Tibial nerve (tissue), 4 donors: Measurements from ENCODE around the gene VPS13D. TPM values are rescaled to one million over a fixed set of nuclear protein-coding genes. Genes with fewer than 3 reads are reported as not detected.
A peak's percentile ranks its signal among the peaks of the same experiment; 100 is the strongest.

ENCODE experiments used
- DNase-seq, 2 donors: peaks; one replicate each; pipeline ENCODE4 v3.0.0-alpha.2; 2019; ENCODE audit warnings: low spot score in 2 of 2
- H3K27ac ChIP-seq, 4 donors: fragments of 200-600 bp; sonication (generic) in 3 of 4; one replicate each; pipeline ENCODE4 v1.5.1; 2017 to 2019; ENCODE audit warnings: mild to moderate bottlenecking in 1 of 4
- H3K27me3 ChIP-seq, 2 donors: fragments of 200-600 bp; sonication (generic) in 1 of 2; one replicate each; pipeline versions ENCODE4 v1.5.1 to v1.6.0; 2017 to 2019
- H3K36me3 ChIP-seq, 3 donors: fragments of 200-600 bp; sonication (generic); one replicate each; pipeline ENCODE4 v1.5.1; 2018 to 2019
- H3K4me1 ChIP-seq, 4 donors: fragments of 200-600 bp; sonication (generic) in 3 of 4; one replicate each; pipeline ENCODE4 v1.5.1; 2017 to 2019
- H3K4me3 ChIP-seq, 4 donors: fragments of 200-600 bp; sonication (generic) in 3 of 4; one replicate each; pipeline ENCODE4 v1.5.1; 2017 to 2019; ENCODE audit warnings: mild to moderate bottlenecking in 1 of 4, moderate library complexity in 1 of 4
- H3K9me3 ChIP-seq, 4 donors: fragments of 200-600 bp; sonication (generic) in 3 of 4; one replicate each; pipeline ENCODE4 v1.5.1; 2017 to 2019
- EP300 ChIP-seq, 2 donors: sonication (generic); formaldehyde crosslinking; IDR thresholded peaks; one replicate each; pipeline ENCODE4 v1.6.1; 2017; ENCODE audit warnings: antibody characterized with exemption in 2 of 2, mild to moderate bottlenecking in 1 of 2
- POLR2A ChIP-seq, 2 donors: fragments of 450-650 bp; IDR thresholded peaks; one replicate each; pipeline ENCODE4 v1.6.1; 2017; ENCODE audit warnings: antibody characterized with exemption in 2 of 2, mild to moderate bottlenecking in 2 of 2, moderate library complexity in 2 of 2
- WGBS, 2 donors: methylation state at CpG; one replicate each; pipeline ENCODE4 v1.1.5; 2018; 5-methylcytosine and 5-hydroxymethylcytosine counted together
- total RNA-seq, 4 donors: library from RNA; depleted of rRNA; stranded (reverse); fragments of >200 nt; gene quantifications; one replicate each; pipeline ENCODE4 v1.1.0, GENCODE V29; 2016
- TF ChIP-seq, protein P1 (sequence below), 5 experiments: fragments of 200-600 bp in 3 of 5; fragments of 450-650 bp in 2 of 5; sonication (generic) in 3 of 5; IDR thresholded peaks; one replicate each; pipeline ENCODE4 v1.5.1; 2016 to 2019; ENCODE audit warnings: antibody characterized with exemption in 5 of 5, mild to moderate bottlenecking in 3 of 5, moderate library complexity in 2 of 5

The VPS13D gene
- total RNA-seq, 4 donors from 2014 or later = 99.2 to 132 (median 110) TPM

DNA sequence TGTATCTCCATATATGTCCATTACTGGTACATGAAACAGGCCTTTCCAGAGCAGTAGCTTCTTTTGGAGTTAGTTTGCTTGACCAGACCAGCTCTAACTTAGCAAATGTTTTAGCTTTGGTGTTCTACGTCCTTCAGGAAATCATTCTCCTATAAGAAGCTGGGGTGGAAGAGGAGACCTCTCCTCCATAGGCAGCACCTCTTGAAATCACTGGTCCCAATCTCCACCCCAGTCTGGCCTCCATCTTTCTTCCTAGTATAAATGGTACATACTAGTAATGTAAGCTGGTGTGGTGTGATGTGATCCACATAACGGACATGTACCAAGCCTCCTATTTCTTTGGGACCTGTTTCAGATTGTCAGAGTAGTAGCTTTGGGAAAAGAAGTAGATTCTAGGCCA, 216.8 kb downstream of the VPS13D start:
- TF ChIP-seq POLR2A (IDR thresholded peaks at IDR 0.05) (no peak), EP300 (IDR thresholded peaks at IDR 0.05) (no peak)
- TF ChIP-seq, protein P1, sequence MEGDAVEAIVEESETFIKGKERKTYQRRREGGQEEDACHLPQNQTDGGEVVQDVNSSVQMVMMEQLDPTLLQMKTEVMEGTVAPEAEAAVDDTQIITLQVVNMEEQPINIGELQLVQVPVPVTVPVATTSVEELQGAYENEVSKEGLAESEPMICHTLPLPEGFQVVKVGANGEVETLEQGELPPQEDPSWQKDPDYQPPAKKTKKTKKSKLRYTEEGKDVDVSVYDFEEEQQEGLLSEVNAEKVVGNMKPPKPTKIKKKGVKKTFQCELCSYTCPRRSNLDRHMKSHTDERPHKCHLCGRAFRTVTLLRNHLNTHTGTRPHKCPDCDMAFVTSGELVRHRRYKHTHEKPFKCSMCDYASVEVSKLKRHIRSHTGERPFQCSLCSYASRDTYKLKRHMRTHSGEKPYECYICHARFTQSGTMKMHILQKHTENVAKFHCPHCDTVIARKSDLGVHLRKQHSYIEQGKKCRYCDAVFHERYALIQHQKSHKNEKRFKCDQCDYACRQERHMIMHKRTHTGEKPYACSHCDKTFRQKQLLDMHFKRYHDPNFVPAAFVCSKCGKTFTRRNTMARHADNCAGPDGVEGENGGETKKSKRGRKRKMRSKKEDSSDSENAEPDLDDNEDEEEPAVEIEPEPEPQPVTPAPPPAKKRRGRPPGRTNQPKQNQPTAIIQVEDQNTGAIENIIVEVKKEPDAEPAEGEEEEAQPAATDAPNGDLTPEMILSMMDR (IDR thresholded peaks at IDR 0.05) = no peak
- no peak for DNase-seq
- H3K4me3 ChIP-seq = no peak overlapping the region
- H3K27ac ChIP-seq = peak overlapping the region in 3 of 4 donors; percentile 65 to 89 (median 87)
- no peaks in the 10 kb centered on the region for H3K36me3 ChIP-seq
- H3K27me3 ChIP-seq = no peaks in the 10 kb centered on the region
- WGBS, 2 donors = 89 to 94% methylated on average over 2 of the region's 2 CpGs
- no peaks in the 10 kb centered on the region for H3K9me3 ChIP-seq
- H3K4me1 ChIP-seq = peaks cover 7 to 70% (median 46%) of the 10 kb centered on the region in 4 donors

DNA sequence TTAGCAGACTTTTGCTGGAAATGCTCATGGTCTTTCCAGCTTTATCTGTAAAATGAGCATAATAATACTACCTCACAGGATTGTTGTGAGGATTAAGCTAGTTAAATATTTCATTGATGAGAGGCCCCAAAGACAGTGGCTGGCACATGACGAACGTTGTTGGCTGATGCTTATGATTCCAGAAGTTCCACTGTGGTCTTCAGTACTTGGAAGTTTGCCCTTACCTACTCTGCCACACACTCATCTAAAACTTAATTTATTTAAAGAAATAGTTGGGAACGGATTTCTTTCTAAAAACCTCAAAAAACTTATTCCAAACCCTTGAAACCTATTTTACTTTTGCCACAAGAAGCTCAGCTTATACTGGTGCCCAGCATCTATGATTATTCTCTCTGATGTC, 217.5 kb downstream of the VPS13D start:
- H3K27me3 ChIP-seq = no peaks in the 10 kb centered on the region
- no peak overlapping the region for H3K4me3 ChIP-seq
- H3K9me3 ChIP-seq = no peaks in the 10 kb centered on the region
- TF ChIP-seq EP300 (IDR thresholded peaks at IDR 0.05) (no peak), POLR2A (IDR thresholded peaks at IDR 0.05) (no peak)
- TF ChIP-seq, protein P1 (IDR thresholded peaks at IDR 0.05) = no peak
- peaks cover 7 to 77% (median 50%) of the 10 kb centered on the region in 4 donors for H3K4me1 ChIP-seq
- 19 to 25% methylated on average over 3 of the region's 3 CpGs for WGBS, 2 donors
- DNase-seq = no peak
- peak overlapping the region; percentile 65 to 89 (median 79) for H3K27ac ChIP-seq
- H3K36me3 ChIP-seq = no peaks in the 10 kb centered on the region

DNA sequence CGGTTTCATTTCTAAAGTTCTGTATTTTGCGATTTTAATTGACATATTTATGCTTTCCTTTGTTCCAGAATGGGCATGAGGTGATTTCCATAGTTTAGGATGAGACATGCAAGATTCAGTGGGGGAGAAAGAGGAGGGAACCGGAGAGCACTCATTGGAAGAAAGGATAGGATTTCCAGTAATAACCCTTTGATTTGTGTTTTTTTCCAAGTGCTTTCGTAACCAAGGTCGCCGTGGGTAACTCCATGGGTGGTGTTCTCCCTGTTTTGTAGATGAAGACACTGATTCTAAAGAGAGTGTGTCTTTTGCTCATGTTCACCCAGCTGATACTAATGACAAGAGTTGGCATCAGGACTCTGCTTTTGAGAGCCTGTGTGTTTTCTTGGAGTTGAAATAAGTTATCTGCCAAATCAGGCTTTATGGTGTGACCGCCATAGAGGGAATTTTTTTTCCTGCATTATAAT, 218.1 kb downstream of the VPS13D start:
- WGBS, 2 donors = 43 to 46% methylated on average over 7 of the region's 7 CpGs
- Histone ChIP-seq H3K4me1 (peaks cover 7 to 83% (median 52%) of the 10 kb centered on the region in 4 donors), H3K36me3 (no peaks in the 10 kb centered on the region), H3K27ac (peak overlapping the region; percentile 65 to 89 (median 79)), H3K9me3 (no peaks in the 10 kb centered on the region), H3K4me3 (no peak overlapping the region), H3K27me3 (no peaks in the 10 kb centered on the region)
- TF ChIP-seq EP300 (IDR thresholded peaks at IDR 0.05) (peak in 1 of 2 donors; percentile 85), POLR2A (IDR thresholded peaks at IDR 0.05) (no peak)
- DNase-seq = peak in 1 of 2 donors; percentile 54

DNA sequence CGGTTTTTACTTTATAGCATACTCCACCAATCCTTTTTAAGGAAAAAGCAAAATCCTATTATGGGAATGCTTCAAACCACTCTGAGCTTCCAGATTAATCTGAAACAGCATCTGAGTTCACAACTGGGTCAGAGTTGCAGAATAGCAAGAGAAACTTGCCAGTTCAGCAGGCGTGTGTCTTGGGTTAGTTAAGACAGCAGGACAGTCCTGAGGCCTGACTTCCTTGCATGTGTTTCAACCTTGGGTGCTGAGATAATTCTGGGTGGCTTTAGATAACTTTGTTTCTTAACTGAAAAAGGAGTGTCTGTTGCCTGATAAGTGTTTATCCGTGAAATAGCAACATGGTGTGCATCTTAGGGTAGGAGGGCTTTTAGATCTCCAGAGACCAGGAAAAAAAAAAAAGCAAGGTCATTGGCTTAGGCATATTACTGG, 218.9 kb downstream of the VPS13D start:
- 28% methylated on average over 3 of the region's 3 CpGs for WGBS, 2 donors

DNA sequence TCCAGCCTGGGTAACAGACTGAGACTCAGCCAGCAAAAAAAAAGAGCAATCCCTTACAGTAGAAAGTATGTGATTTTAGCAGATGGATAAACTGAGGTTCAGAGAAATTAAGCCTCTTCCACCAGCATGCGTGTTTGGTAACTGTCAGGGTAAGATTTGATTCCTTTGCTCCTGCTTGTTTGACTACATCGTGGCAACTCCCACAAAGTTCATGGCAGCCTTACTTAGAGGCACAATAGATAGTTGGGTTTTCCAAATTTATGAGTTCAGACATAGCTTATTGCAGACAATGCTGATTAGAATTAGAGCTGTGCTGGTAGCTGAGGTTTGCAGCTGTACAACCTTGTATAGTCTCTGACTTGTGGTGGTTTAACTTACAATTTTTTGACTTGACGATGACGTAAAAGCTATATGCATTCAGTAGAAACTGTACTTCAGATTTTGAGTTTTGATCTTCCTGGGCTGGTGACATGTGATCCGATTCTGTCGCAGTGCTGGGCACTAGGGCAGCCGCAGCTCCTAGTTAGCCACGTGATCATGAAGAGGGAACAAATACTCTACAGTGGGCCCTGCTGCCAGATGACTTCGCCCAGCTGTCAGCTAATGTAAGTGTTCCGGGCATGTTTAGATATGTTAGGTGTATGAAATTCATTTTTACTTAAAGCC, 220.4 kb downstream of the VPS13D start:
- H3K27me3 ChIP-seq = no peaks in the 10 kb centered on the region
- no peaks in the 10 kb centered on the region for H3K9me3 ChIP-seq
- 56 to 60% methylated on average over 10 of the region's 10 CpGs for WGBS, 2 donors
- no peak for DNase-seq
- H3K36me3 ChIP-seq = no peaks in the 10 kb centered on the region
- H3K4me3 ChIP-seq = no peak overlapping the region
- TF ChIP-seq, protein P1 (IDR thresholded peaks at IDR 0.05) = no peak
- no peak for TF ChIP-seq EP300 (IDR thresholded peaks at IDR 0.05)
- no peak for TF ChIP-seq POLR2A (IDR thresholded peaks at IDR 0.05)
- H3K4me1 ChIP-seq = peaks cover 7 to 100% (median 73%) of the 10 kb centered on the region in 4 donors
- H3K27ac ChIP-seq = peak overlapping the region; percentile 65 to 89 (median 79)

More for the DNA sequence above, 218.9 kb downstream of the VPS13D start:
- DNase-seq = peak; percentile 40 to 56
- TF ChIP-seq POLR2A (IDR thresholded peaks at IDR 0.05) = no peak
- no peak for TF ChIP-seq EP300 (IDR thresholded peaks at IDR 0.05)
- TF ChIP-seq, protein P1 (IDR thresholded peaks at IDR 0.05) = no peak
- Histone ChIP-seq H3K4me3 (no peak overlapping the region), H3K9me3 (no peaks in the 10 kb centered on the region), H3K27ac (peak overlapping the region; percentile 65 to 89 (median 79)), H3K4me1 (peaks cover 7 to 92% (median 60%) of the 10 kb centered on the region in 4 donors), H3K36me3 (no peaks in the 10 kb centered on the region), H3K27me3 (no peaks in the 10 kb centered on the region)
